Pancreas (tissue), 10 donors: Measurements from ENCODE around the gene ABCF1. TPM values are rescaled to one million over a fixed set of nuclear protein-coding genes. Genes with fewer than 3 reads are reported as not detected.
A peak's percentile ranks its signal among the peaks of the same experiment; 100 is the strongest.

Source experiments
- ATAC-seq, 4 donors: fragments of 200-7000 bp; cut with Tn5 transposase; one replicate each; pipeline versions ENCODE4 v1.8.0 to v1.9.1; 2020; ENCODE audit warnings: mild to moderate bottlenecking in 4 of 4, moderate library complexity in 4 of 4
- DNase-seq, 6 donors: peaks; one replicate each; pipeline ENCODE4 v3.0.0-alpha.2; 2020
- FAIRE-seq: peaks from 2 replicates; lab custom pipeline; 2012; peaks lifted over from hg19 to GRCh38; lab: Jason Lieb, UNC
- H3K27ac ChIP-seq, 4 donors: fragments of 200-600 bp; sonication (generic); 1 replicate in 3 of 4; 2 replicates in 1 of 4; pipeline versions ENCODE4 v1.5.0 to v1.8.0; 2020
- H3K27me3 ChIP-seq, 4 donors: fragments of 200-600 bp; one replicate each; pipeline ENCODE4 v1.8.0; 2021
- H3K36me3 ChIP-seq, 3 donors: fragments of 200-600 bp; sonication (generic) in 1 of 3; one replicate each; pipeline versions ENCODE4 v1.5.0 to v1.8.0; 2020 to 2021
- H3K4me1 ChIP-seq, 3 donors: fragments of 200-600 bp; one replicate each; pipeline ENCODE4 v1.8.0; 2021
- H3K4me3 ChIP-seq, 4 donors: fragments of 200-600 bp; sonication (generic) in 2 of 4; one replicate each; pipeline versions ENCODE4 v1.5.0 to v1.8.0; 2020 to 2021
- H3K9me3 ChIP-seq, 4 donors: fragments of 200-600 bp; one replicate each; pipeline ENCODE4 v1.8.0; 2021
- CTCF ChIP-seq, 4 donors: fragments of 200-600 bp; sonication (generic) in 3 of 4; IDR thresholded peaks; one replicate each; pipeline versions ENCODE4 v1.5.0 to v1.8.0; 2021; ENCODE audit warnings: antibody characterized with exemption in 4 of 4
- WGBS, 2 donors: extraction: QIAGEN DNeasy Blood & Tissue Kit; methylation state at CpG; one replicate each; pipeline ENCODE4 v1.1.7; 2013; 5-methylcytosine and 5-hydroxymethylcytosine counted together
- intact Hi-C, 3 donors: fragments of 100-400 bp; cut with DNase I; formaldehyde crosslinking; loops; one replicate each; pipeline versions ENCODE4 v1.11.1 to v1.14.2; 2022
- polyA plus RNA-seq, 2 donors: library from polyadenylated mRNA; stranded (reverse); fragments of 200-250 nt; gene quantifications; one replicate each; pipeline ENCODE4 v1.2.3, GENCODE V29; 2013
- total RNA-seq, 6 donors: library from RNA; stranded (reverse); fragmentation: NEBNext Ultra II Directional in 4 of 6; extraction: Animal tissue kit (Norgen Biotek cat#: 25700) in 4 of 6; gene quantifications; one replicate each; pipeline versions ENCODE4 v1.2.1 to v1.2.4, GENCODE V29; 2021 to 2023
- donor health status: healthy with polysubstance abuse.
- donor health status: DM: no; HTN: no; CAD: no; lungs with moderate emphysema.
- donor health status: DM: no; HTN: no; CAD: no.
- donor health status: control.
- donor health status: control.
- donor health status: Bipolar disorder and iron deficiency.
- donor health status: DM: yes; HTN: yes; CAD: no.
- donor health status: DM: no; HTN: no; CAD: no.
- donor health status: DM: no; HTN: no; CAD: no.
- donor health status: DM: yes; HTN: yes; CAD: no.

ABCF1 gene
- total and polyA plus RNA-seq, 8 donors: 17.4 to 30.7 (median 24.9) TPM

- TF ChIP-seq CTCF (IDR thresholded peaks at IDR 0.05): no peak
- H3K36me3 ChIP-seq: peaks cover 0 to 42% (median 13%) of the 10 kb centered on the region in 3 donors
- WGBS, 2 donors: 2 to 3% methylated on average over 8 of the region's 8 CpGs
- H3K27me3 ChIP-seq: no peaks in the 10 kb centered on the region
- ATAC-seq: no peak
- intact Hi-C loops: no loop called here
- H3K4me1 ChIP-seq: peaks cover 10 to 23% (median 12%) of the 10 kb centered on the region in 3 donors
- FAIRE-seq: no peak
- peak overlapping the region; percentile 92 to 98 (median 98) for H3K27ac ChIP-seq
- peak overlapping the region; percentile 24 to 79 (median 50) for H3K4me3 ChIP-seq
- no peaks in the 10 kb centered on the region for H3K9me3 ChIP-seq
- DNase-seq: no peak
These were observed 47.1 kb downstream of the ABCF1 start for GRCh38 chr6:30618270-30618797.

- no peak overlapping the region for H3K4me3 ChIP-seq
- H3K27ac ChIP-seq: no peak overlapping the region
- H3K36me3 ChIP-seq: peaks cover 0 to 53% (median 13%) of the 10 kb centered on the region in 3 donors
- no peak for TF ChIP-seq CTCF (IDR thresholded peaks at IDR 0.05)
- FAIRE-seq: no peak
- no peak for ATAC-seq
- peaks cover 0 to 11% (median 6%) of the 10 kb centered on the region in 3 donors for H3K4me1 ChIP-seq
- 94 to 96% methylated on average over 11 of the region's 11 CpGs for WGBS, 2 donors
- H3K9me3 ChIP-seq: no peaks in the 10 kb centered on the region
- DNase-seq: no peak
- no peaks in the 10 kb centered on the region for H3K27me3 ChIP-seq
- intact Hi-C loops: no loop called here
These were observed 48.3 kb downstream of the ABCF1 start for GRCh38 chr6:30619561-30619960.

GRCh38 chr6:30625511-30625910 lies 54.3 kb downstream of the ABCF1 start:
- 96% methylated on average over 8 of the region's 8 CpGs for WGBS, 2 donors
- no peak for TF ChIP-seq CTCF (IDR thresholded peaks at IDR 0.05)
- Histone ChIP-seq H3K27me3 (no peaks in the 10 kb centered on the region), H3K27ac (no peak overlapping the region), H3K4me3 (no peak overlapping the region), H3K36me3 (peaks cover 0 to 53% (median 17%) of the 10 kb centered on the region in 3 donors), H3K9me3 (no peaks in the 10 kb centered on the region), H3K4me1 (peaks cover 0 to 7% (median 6%) of the 10 kb centered on the region in 3 donors)
- DNase-seq (no peak), FAIRE-seq (no peak), ATAC-seq (no peak)
- intact Hi-C loops: no loop called here

- Histone ChIP-seq H3K9me3 (no peaks in the 10 kb centered on the region), H3K4me3 (peak within 1 kb of the TSS in 3 of 4 donors; percentile 37 to 53 (median 39)), H3K27ac (peak within 1 kb of the TSS; percentile 68 to 78 (median 70)), H3K27me3 (no peaks in the 10 kb centered on the region), H3K4me1 (peaks cover 0 to 7% (median 6%) of the 10 kb centered on the region in 3 donors), H3K36me3 (peaks cover 0 to 41% (median 17%) of the 10 kb centered on the region in 3 donors)
- TF ChIP-seq CTCF (IDR thresholded peaks at IDR 0.05): no peak
- ATAC-seq (peak; percentile 97 to 99 (median 98)), DNase-seq (peak; percentile 82 to 93 (median 88)), FAIRE-seq (no peak)
- WGBS, 2 donors: 2% methylated on average over 35 to 36 of the region's 36 CpGs
- intact Hi-C loops: no loop called here
These were observed 55.5 kb downstream of the ABCF1 start, which contains the start of gene ATAT1 for GRCh38 chr6:30626484-30627366. ATAT1 (plus strand) TSS chr6:30626874.
